Tongue (tissue), 2 donors: ENCODE results near the gene MOB1B. TPM values are rescaled to one million over a fixed set of nuclear protein-coding genes. Genes with fewer than 3 reads are reported as not detected.
"Not testable (repeated sequence)": the region's sequence is repeated elsewhere in the genome, so short reads cannot be mapped to it uniquely, and the experiment has no call there.

Experiments used
- DNase-seq: peaks from one replicate; pipeline ENCODE4 v3.0.0-alpha.2; 2015
- total RNA-seq: library from RNA; depleted of rRNA; stranded (reverse); fragments of >200 nt; gene quantifications from one replicate; pipeline ENCODE4 v1.2.3, GENCODE V29; 2014

Gene MOB1B
- 39.2 TPM for total RNA-seq

DNA sequence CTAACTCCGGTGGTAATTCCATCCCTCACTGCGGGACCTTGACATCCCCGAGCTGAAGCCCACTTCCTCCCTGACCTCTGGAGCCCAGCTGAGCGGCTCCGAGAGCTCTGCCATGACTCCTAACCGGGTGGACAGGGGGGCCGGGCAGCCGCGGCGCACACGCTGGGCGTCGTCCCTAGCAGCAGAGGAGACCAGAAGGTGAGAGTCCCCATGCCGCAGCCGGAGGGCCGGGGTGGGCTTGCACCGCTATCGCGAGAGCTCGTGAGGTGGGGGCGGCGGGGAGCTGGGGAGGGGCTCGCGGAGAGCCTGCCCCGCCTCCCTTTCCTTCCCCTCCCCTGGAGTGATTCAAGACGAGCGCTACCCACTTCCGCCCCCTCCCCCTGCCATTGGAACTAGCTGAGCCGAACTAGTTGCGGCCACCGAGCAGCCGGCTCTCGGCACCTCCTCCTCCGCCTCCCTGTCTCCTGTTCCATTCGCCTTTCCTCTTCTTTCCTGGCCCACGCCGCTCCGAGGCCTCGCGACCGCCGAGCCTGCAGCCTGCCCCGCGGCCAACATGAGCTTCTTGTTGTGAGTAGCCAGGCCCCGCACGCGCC lies at the start of gene MOB1B:
Gene MOB1B, plus strand, starts transcription at position 386 of the 593 bp plus-strand sequence. Its CDS starts 168 bp downstream, at position 554.
- peak; percentile 96 for DNase-seq

DNA sequence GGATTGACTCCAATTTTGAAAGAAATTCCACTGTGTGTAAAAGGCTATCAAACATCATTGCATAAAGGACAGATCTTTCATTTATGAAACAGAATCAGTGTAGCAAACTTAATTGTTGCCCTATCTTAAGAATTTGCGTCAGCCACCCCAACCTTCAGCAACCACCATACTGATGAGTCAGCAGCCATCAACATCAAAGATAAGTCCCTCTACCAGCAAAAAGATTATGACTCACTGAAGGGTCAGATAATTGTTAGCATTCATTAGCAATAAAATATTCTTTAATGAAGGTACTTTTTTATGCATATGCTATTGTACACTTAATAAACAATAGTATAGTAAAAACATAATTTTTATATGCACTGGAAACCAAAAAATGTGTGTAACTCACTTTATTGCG lies 46.7 kb upstream of the MOB1B start:
- DNase-seq: no peak

DNA sequence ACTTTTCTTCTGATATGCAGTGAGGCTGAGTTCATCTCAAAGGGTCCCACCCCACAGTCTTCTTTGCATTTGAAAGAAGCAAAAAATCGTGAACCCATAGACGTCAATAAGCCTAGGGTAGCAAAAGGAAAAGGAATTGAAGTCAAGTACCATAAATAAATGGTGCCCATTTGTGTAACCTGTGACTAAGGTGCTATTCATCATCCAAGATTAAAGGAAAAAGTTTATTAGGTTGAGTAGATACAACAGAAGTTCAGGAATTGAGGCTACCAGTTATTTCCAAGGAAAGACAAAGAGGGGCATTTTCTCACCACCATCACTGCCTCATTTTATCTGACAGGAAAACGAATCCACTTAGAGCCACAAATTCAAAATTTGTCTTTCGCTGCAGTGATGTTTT lies 43.7 kb upstream of the MOB1B start:
- no peak for DNase-seq

DNA sequence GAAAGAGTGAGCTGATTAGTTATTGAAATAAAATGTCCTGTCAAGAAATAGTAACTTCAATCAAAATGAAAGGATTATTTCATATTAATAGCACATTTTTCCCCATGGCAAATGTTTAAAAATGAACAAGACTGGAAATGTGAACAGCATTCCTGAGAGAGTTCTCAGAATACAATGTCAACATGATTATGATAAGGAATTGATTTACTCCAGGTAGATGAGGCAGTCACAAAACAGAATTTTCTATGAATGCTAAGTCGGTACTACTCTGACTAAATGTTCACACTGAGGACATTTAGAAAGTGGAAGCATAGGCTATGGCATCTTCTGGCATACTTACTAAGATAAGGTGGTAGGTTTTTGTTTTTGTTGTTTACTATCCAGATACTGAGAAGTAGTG lies 43.1 kb upstream of the MOB1B start:
- no peak for DNase-seq

DNA sequence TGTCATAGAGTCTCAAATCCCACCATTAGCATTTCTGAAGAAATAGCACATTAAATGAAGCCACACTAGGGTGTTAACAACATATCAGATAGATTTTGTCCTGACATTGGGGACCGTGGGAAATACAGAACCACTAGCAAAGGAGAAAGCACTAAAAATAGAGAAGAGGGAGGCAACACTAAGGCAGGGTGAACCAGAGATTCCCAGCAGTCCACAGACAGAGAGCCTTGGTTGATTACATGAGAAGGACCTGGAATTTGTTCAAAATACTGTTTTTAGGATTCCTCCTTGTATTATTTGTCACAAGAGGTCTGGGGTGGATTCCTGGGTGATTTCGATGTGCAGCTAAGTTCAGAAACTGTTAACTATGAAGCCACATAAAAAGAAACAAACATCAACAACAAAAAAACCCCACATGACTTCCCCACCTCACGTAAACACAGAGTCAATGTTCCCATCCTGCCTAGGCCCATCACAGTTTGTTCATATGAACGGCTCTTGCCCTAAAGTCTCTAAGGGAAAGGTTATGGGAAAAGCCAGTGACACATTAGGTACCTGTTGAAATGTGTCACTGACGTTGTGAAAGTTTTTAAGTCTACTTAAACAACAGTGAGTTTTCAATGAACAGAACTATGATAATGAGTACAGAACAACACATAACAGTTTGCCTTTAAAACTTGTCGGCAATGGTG lies 38.9 kb upstream of the MOB1B start:
- no peak for DNase-seq

DNA sequence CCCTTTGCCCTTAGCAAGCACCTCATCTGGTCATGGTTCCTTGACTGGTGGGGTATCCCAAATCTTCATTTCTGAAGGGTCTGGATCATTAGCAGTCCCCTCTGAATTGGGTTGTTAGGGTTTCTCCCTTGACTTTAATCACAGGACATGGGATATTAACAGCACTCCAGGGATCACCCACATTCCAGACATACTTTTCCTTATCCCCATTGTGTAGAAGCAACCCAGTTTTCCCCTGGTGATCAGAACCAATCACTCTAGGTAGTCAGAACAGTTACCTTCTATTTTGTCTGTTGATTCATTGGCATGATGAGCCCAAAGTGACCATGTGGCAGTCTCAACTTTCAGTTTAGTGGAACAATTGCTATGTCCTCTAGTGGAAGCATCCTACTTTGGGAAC lies 33.4 kb upstream of the MOB1B start:
- no peak for DNase-seq

DNA sequence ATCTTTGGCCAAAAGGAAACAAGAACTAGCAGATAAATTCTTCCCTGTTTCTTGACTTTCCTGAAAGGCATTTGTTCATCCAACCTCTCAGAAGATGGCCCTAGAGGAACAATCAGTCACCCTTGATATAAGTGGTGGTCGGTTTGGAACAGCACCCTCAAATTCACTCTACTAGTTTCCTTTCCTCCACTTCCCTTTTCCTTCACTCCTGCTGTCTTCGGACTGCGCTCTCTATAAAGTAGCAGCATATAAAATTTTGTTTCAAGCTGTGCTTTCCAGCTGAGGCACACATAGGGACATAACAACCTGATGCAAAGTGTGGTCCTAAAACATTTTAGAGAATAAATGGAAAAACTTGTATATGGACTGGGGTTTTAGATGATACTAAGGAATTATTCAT lies 29.0 kb upstream of the MOB1B start:
- DNase-seq: no peak

DNA sequence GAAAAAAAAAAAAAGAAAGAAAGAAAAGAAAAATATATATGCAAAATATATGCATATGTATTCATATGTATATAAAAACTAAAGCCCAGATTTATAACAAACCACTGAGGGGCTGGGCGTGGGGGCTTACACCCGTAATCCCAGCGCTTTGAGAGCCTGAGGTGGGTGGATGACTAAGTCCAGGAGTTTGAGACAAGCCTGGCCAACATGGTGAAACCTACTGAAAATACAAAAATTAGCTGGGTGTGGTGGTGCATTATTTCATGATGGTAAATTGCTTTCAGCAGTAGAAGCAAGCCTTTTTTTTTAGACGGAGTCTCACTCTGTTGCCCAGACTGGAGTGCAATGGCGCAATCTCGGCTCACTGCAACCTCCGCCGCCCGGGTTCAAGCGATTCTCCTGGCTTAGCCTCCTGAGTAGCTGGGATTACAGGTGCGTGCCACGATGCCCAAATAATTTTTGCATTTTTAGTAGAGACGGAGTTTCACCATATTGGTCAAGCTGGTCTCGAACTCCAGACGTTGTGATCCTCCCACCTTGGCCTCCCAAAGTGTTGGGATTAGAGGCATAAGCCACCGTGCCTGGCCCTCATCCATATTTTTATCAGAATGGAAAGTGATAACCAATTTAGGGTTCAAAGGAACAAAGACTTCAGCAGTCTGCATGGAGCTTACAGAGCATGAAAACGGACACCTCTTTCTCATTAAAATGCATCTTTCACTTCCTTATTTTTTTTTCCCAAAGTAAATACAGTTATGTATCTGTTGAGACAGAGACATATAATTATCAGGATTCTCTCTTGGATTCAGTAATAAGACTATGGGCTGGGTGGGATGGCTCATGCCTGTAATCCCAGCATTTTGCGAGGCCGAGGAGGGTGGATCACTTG lies 27.7 kb upstream of the MOB1B start:
- no peak for DNase-seq

DNA sequence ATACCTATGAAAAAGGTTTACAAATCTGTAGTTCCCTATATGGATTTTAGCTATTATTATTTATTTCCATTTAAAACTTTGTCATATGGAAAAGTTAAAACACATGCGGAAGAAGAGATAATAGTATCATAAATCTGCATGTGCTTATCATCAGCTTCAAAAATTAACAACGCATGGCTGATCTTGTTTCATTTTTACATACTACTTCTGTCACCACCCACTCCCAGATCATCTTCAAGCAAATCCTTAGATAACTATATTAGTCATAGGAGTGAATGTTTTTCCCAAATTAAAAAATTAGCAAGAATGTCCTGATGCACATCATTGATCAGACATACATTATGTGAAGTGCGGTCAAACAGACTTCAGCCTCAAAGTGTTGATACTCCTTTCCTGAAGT lies 24.6 kb upstream of the MOB1B start:
- DNase-seq: no peak

DNA sequence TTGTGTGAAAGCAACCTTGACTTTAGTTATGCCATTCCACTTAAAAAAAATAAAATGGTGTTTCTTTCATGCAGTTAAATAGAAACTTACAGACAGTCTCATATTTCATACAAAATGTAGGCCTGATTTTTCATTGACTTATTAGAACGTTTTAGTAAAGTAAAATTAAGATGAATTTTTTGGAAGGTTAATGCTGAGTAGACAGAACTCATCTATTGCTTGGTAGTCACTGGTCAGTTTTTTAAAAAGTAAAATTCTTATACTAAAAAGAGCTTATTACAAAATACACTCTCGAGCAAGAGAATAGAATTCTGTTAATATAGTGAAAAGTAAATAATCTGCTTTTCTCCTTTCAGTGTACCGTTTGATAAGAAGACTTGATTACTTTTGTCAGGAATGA lies 21.4 kb upstream of the MOB1B start:
- no peak for DNase-seq

DNA sequence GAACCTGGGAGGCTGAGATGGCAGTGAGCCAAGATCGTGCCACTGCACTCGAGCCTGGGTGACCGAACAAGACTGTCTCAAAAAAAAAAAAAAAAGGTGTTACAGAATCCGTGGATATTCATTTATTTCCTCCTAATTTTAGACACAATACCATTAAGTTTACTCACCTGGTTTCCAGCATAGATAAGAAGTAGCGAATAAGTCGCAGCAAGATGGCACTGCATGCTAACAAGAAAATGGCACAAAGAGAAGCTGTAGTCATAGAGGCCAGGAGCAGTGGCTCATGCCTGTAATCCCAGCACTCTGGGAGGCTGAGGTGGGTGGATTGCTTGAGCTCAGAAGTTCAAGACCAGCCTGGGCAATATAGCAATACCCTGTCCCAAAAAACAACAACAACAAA lies 17.0 kb upstream of the MOB1B start:
- no peak for DNase-seq

DNA sequence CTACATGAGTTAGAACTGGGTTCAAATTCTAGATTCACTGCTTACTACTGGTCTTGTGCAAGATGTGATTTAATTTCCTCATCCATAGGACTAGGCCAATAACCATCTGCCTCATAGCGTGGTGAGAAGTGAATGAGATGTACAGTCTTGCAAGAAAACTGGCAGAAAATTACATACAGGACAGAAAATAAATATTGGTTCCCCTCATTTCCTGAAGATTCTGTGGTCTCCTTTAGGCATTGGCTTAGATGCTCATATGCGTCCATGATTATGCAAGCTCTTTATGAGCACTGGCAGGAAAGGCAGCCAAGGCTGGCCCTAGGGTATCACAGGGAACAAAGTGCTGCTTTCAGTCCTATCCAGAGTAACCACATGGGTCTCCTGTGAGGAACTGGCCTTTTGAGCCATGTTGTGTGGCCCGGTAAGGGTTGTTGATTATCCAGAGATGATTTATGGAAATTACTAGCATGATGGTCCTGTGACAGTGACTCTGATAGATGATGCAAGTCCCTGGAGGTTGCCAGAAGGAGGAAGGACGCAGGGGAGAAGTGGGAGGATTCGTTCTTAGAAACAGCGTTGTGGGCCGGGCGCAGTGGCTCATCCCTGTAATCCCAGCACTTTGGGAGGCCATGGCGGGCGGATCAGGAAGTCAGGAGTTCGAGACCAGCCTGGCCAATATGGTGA lies 9.9 kb upstream of the MOB1B start:
- DNase-seq: peak; percentile 31

DNA sequence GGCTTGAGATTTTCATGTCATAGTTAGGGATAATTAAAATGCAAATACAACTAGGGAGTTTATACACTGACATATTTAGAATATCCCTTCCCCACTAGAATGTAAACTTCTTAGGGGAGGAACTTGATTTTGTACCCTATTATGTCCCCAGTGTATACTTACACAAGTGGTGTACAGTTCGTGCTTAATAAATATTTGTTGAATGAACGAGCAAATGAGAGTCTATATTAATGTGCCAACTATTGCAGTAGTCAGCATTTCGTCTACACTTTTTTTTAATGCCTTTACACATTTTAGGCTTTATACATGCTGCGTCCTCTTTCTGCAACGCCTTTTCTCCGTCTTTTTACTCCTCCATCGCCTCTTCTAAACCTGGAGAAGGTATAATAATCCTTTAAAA lies 8.4 kb upstream of the MOB1B start:
- no peak for DNase-seq

DNA sequence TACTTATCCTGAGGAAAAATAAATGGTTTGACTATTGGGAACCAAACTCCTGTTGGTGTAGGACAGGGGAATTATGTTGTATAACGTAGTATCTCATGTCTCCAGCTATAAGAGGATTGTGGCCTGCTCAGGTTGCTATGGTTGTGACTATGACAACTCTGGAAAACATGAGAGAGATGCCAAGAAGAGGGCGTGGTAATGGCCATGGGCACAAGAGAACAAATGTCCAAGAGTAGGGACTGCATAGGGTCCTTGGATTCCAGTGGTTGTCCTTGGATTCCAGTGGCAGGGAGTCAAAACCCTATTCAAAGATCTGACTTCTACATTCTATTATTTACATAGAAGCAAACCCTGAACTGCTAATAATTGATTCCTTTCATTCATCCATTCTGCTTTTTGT lies 6.8 kb upstream of the MOB1B start:
- DNase-seq: peak; percentile 85

DNA sequence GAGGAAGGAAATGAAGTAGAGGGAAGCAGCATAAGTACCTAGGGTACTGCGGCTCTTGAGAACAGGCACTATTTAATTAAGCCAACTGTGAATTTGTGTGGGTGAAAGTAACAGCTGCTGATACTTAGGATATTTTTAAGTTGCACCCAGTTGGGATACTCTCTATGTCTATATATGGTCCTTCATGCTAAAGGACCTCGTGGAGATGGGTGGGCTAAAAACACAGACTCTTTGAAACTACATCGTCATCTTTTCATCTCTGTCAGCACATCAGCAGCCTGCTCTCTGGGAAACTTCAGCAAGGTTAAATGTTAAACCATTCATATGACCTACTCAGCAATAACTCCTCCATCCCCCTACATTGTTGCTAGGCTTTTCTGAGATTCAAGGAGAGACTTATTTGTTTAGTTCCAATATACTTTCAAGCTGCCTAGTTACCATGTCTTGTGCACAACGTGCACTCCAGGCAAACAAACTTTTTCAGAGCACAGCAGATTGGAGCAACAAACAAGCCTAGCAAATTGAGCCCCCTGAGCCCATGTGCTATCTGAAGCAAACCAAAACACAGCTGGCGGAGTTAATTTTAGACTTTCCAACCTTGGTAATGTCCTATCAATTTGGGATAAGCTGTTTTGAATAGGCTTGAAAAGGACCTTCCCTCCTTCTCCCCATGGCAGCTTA lies 6.2 kb upstream of the MOB1B start:
- DNase-seq: peak; percentile 77

DNA sequence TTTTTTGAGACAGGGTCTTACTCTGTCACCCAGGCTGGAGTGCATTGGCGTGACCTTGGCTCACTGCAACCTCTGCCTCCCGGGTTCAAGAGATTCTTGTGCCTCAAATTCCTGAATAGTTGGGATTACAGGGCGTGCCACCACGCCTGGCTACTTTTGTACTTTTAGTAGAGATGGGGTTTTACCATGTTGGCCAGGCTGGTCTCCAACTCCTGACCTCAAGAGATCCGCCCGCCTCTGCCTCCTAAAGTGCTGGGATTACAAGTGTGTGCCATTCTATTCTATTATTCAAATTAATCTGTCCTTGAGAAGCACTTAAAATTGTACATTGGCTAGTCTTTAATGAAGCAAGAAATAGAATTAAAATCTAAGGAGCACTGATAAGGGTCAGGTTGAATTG lies 3.6 kb upstream of the MOB1B start:
- DNase-seq: not testable (repeated sequence)

DNA sequence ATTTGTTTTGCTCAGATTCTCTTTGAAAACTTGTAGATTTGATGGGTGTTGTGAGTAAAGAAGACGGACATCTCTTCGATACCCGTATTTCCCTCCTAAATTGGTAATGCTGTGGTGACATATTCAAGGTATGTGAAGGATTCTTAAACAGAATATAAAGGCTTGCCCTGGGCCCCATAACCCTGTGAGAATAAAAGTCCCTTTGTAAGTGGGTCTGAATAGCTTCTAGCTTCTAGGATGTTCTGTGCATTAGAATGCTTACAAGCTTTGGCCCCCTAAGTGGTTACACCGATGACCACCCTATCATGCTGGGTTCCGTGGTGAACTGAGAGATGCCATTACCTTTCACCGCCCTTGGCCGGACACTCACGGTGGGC lies 574 bp upstream of the MOB1B start:
- no peak for DNase-seq

DNA sequence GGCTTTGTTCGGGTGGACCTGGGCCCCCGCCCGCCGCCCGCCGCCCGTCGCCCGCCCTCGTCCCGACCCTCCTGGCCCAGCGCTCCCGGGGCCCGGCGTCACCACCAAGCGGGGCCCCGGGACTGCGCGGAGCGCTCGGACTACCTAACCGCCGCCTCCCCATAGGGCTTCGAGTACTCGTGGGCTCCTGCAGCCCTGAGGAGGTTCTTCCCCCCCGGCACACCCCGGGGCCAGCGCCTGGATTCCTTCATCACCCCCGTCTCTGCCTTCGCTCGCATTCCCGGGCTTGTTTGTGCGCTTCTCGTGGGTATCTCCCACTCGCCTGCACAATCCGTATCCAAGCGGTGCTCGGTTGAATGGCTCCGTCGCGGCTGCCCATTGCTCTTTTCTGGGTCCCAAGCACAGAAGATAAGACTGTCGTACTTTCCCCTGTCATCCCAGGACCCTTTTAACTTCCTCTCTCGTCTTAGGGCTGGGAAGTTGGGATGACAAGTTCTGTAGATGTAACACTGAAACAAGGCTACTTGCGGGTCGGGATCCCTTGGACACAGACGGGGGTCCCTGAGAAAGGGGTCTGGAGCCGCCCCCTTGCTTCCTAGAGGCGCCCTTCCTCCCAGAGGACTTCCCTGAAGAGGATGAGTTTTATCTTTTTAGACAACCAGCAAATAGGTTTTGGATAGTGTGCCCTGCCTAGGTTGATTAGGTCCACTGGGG lies 565 bp downstream of the MOB1B start:
- DNase-seq: no peak

DNA sequence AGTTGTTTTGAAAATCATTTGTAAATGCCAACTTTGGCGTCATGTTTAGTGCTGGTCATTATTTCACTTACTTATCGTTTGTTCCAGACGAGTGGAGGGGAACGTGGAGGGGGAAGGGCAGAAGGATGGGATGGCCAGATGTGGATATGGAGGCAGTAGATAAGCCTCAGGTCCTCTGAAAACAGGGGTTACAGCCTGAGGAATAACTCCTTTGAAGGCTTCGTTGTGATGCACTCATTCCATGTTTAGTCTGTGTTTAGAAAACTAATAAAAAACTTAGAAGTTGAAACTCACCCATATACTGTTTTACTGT lies 1.1 kb downstream of the MOB1B start:
- peak; percentile 58 for DNase-seq

DNA sequence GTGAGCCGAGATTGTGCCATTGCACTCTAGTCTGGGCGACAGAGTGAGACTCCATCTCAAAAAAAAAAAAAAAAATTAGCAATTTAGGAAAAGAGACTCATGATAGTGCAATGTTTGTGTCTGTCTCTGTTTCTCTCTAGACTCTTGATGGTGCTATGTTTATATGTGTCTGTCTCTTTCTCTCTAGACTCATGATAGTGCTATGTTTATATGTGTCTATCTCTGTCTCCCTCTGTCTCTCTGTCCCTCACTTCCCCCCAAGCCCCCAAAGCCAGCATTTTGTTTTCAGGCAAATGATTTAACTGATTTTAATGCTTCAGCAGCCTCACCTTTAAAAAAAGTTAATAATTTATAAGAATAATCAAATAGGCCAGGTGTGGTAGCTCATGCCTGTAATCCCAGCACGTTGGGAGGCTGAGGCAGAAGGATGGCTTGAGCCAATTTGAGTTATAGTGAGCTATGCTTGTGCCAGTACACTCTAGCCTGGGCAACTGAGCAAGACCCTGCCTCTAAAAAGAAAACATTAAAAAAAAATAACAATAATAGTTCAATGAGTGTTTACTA lies 6.9 kb downstream of the MOB1B start:
- DNase-seq: no peak

DNA sequence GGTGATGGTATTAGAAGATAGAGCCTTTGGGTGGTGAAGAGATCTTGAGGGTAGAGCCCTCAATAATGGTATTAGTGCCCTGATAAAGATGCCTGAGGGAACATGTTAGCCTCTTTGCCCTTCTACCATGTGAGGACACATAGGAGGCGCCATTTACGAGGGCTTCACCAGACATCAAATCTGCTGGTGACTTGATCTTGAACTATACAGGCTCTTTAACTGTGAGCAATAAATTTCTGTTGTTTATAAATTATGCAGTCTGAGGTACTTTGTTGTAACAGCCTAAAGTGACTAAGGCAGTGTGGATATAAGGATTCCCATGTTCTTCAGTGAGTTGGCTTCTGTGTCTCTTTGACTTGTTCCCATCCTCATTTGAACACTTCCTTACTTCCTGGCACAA lies 11.8 kb downstream of the MOB1B start:
- no peak for DNase-seq
